ENCODE results near the gene TRIM2. TPM values are rescaled to one million over a fixed set of nuclear protein-coding genes. Genes with fewer than 3 reads are reported as not detected.

Gene TRIM2
- total RNA-seq, 1 experiment from 2014 or later: 41.4 TPM

DNA sequence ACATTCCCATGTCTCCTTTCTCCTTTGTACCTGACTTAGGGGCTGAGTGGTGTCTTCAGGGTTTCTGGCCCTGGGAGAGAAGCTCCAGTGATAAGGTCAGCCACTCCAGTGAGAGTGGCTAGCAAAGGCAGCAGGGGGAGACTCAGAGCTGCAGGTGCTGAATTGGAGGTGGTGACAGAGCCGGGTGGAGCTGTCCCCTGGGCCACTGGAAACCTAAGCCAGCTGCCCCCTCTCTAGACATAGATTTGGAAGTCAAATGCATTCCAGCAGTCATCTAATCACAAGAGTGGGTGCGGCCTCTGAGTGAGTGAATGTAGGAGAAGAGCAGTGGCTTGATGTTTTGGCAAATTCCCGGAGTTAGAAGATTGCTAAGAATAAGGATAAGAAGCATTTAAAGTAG lies 28.5 kb downstream of the TRIM2 start:
- BruUV-seq (replicated peaks): no TSS peak

More for the DNA sequence above, 28.5 kb downstream of the TRIM2 start:
- TF ChIP-seq EZH2phosphoT487 (IDR thresholded peaks at IDR 0.05; ENCODE audit: borderline replicate concordance): no peak
- TF ChIP-seq, protein P1, sequence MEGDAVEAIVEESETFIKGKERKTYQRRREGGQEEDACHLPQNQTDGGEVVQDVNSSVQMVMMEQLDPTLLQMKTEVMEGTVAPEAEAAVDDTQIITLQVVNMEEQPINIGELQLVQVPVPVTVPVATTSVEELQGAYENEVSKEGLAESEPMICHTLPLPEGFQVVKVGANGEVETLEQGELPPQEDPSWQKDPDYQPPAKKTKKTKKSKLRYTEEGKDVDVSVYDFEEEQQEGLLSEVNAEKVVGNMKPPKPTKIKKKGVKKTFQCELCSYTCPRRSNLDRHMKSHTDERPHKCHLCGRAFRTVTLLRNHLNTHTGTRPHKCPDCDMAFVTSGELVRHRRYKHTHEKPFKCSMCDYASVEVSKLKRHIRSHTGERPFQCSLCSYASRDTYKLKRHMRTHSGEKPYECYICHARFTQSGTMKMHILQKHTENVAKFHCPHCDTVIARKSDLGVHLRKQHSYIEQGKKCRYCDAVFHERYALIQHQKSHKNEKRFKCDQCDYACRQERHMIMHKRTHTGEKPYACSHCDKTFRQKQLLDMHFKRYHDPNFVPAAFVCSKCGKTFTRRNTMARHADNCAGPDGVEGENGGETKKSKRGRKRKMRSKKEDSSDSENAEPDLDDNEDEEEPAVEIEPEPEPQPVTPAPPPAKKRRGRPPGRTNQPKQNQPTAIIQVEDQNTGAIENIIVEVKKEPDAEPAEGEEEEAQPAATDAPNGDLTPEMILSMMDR (IDR thresholded peaks at IDR 0.05 in 2 of 3, conservative IDR thresholded peaks at IDR 0.05 in 1 of 3; ENCODE audit: borderline replicate concordance in 1 of 3, insufficient read depth in 1 of 3, low read depth in 2 of 3, low read length in 2 of 3): peak; percentile 50 to 55 (median 52)
- no peak for TF ChIP-seq EZH2 (IDR thresholded peaks at IDR 0.05)
- TF ChIP-seq RAD21 (IDR thresholded peaks at IDR 0.05; ENCODE audit: low read depth): peak; percentile 67
- no peak for TF ChIP-seq ZFX (IDR thresholded peaks at IDR 0.05)
- TF ChIP-seq CEBPB (IDR thresholded peaks at IDR 0.05; ENCODE audit: low read depth): no peak
- TF ChIP-seq JUND (IDR thresholded peaks at IDR 0.05): no peak
- TF ChIP-seq YY1 (IDR thresholded peaks at IDR 0.05; ENCODE audit: extremely low read depth, insufficient replicate concordance, low read depth, low read length): no peak
- no peak for TF ChIP-seq REST (IDR thresholded peaks at IDR 0.05; ENCODE audit: low read depth)
- TF ChIP-seq ZNF274 (IDR thresholded peaks at IDR 0.05; ENCODE audit: low read depth, low read length): no peak
- TF ChIP-seq SRF (IDR thresholded peaks at IDR 0.05; ENCODE audit: low read depth): no peak
- TF ChIP-seq EGR1 (IDR thresholded peaks at IDR 0.05; ENCODE audit: low read depth): no peak
- no peak for TF ChIP-seq SP1 (IDR thresholded peaks at IDR 0.05; ENCODE audit: low read depth)
- TF ChIP-seq, protein P2, sequence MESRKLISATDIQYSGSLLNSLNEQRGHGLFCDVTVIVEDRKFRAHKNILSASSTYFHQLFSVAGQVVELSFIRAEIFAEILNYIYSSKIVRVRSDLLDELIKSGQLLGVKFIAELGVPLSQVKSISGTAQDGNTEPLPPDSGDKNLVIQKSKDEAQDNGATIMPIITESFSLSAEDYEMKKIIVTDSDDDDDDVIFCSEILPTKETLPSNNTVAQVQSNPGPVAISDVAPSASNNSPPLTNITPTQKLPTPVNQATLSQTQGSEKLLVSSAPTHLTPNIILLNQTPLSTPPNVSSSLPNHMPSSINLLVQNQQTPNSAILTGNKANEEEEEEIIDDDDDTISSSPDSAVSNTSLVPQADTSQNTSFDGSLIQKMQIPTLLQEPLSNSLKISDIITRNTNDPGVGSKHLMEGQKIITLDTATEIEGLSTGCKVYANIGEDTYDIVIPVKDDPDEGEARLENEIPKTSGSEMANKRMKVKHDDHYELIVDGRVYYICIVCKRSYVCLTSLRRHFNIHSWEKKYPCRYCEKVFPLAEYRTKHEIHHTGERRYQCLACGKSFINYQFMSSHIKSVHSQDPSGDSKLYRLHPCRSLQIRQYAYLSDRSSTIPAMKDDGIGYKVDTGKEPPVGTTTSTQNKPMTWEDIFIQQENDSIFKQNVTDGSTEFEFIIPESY (IDR thresholded peaks at IDR 0.05; ENCODE audit: extremely low read depth, insufficient replicate concordance, low read length): no peak
- TF ChIP-seq CBX3 (IDR thresholded peaks at IDR 0.05; ENCODE audit: low read depth): no peak
- no peak for TF ChIP-seq POLR2A (IDR thresholded peaks at IDR 0.05; ENCODE audit: borderline replicate concordance, extremely low read depth, insufficient read depth, insufficient read length)
- no peaks in the 10 kb centered on the region for H3K9me2 ChIP-seq (ENCODE audit: insufficient read depth)
- no peaks in the 10 kb centered on the region for H3K27me3 ChIP-seq (ENCODE audit: insufficient read depth, low read length)
- ChIA-PET CTCF (interaction anchor here (0.7 to 1.1 kb wide), 9 partner anchors 9 to 411 kb away, joined by 3 to 6 read pairs (median 3); partner anchors contain the start of gene TRIM2), RAD21 (ENCODE audit: low non-redundant PET in 1 of 2, low total read pairs in 2 of 2, uncharacterized antibody in 2 of 2, unreplicated experiment in 2 of 2) (no interaction called here), POLR2A (interaction anchor here (1.1 kb wide), 1 partner anchor 29 kb away, joined by 5 read pairs; the partner anchor contains the start of gene TRIM2)
- ATAC-seq: peak; percentile 82
- no peaks in the 10 kb centered on the region for H3K36me3 ChIP-seq (ENCODE audit: control insufficient read depth in 1 of 2, insufficient read depth in 2 of 2, low read length in 2 of 2)
- H3K4me2 ChIP-seq (ENCODE audit: low read length): peak overlapping the region; percentile 58
- peak overlapping the region; percentile 63; the same call in 1 of the 2 replicates for H3K27ac ChIP-seq (ENCODE audit: low read depth, low read length)
- no peak overlapping the region for H2AFZ ChIP-seq (ENCODE audit: low read depth, low read length, poor library complexity, severe bottlenecking)
- H4K20me1 ChIP-seq (ENCODE audit: insufficient read depth): no peaks in the 10 kb centered on the region
- no peak overlapping the region for H3K4me3 ChIP-seq (replicated peaks in 1 of 2; ENCODE audit: low read depth in 1 of 2, low read length in 2 of 2)
- peaks cover 37% of the 10 kb centered on the region in 2 experiments for H3K4me1 ChIP-seq (ENCODE audit: control insufficient read depth in 1 of 2, insufficient read depth in 2 of 2, low read length in 2 of 2)
- intact Hi-C loops (cut with micrococcal nuclease): loop anchor here (1.0 to 2.0 kb wide), 2 partner anchors 86 to 342 kb away; no protein-coding TSS in a partner anchor
- no peak overlapping the region for H3K9ac ChIP-seq (ENCODE audit: low read length)
- H3K79me2 ChIP-seq (ENCODE audit: insufficient read depth, low read length): no peaks in the 10 kb centered on the region
- no peaks in the 10 kb centered on the region for H3K9me3 ChIP-seq (ENCODE audit: control insufficient read depth in 1 of 2, insufficient read depth in 1 of 2, low read depth in 1 of 2, low read length in 2 of 2)
- peak; percentile 27 for DNase-seq (ENCODE audit: low read depth, low spot score)

Measured in HCT116 (cell line).